Activated CD4-positive, CD25-positive, alpha-beta regulatory T cell (primary cell): Measurements from ENCODE around the gene LSM2.
"Not testable (repeated sequence)": the region's sequence is repeated elsewhere in the genome, so short reads cannot be mapped to it uniquely, and the experiment has no call there.

Experiments used
- DNase-seq, 4 experiments: peaks; one replicate each; lab custom pipeline; 2025; lab: John Stamatoyannopoulos, UW

The LSM2 gene

DNA sequence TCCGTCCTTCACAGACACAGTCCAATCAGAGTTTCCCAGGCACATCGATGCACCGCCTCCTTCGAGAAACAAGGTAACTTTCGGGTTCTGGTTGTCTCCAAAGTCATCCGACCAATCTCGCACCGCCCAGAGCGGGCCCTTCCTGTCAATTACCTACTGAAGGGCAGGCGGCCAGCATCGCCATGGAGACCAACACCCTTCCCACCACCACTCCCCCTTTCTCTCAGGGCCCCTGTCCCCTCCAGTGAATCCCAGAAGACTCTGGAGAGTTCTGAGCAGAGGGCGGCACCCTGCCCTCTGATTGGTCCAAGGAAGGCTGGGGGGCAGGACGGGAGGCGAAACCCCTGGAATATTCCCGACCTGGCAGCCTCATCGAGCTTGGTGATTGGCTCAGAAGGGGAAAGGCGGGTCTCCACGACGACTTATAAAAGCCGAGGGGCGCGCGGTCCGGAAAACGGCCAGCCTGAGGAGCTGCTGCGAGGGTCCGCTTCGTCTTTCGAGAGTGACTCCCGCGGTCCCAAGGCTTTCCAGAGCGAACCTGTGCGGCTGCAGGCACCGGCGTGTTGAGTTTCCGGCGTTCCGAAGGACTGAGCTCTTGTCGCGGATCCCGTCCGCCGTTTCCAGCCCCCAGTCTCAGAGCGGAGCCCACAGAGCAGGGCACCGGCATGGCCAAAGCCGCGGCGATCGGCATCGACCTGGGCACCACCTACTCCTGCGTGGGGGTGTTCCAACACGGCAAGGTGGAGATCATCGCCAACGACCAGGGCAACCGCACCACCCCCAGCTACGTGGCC is 20.7 kb upstream of the LSM2 start, which contains the start of gene HSPA1B:
Gene HSPA1B (plus strand): TSS at position 453 of the 794 bp plus-strand sequence. CDS start 213 bp downstream, at position 666.
- peak; percentile 71 to 93 (median 78) for DNase-seq

DNA sequence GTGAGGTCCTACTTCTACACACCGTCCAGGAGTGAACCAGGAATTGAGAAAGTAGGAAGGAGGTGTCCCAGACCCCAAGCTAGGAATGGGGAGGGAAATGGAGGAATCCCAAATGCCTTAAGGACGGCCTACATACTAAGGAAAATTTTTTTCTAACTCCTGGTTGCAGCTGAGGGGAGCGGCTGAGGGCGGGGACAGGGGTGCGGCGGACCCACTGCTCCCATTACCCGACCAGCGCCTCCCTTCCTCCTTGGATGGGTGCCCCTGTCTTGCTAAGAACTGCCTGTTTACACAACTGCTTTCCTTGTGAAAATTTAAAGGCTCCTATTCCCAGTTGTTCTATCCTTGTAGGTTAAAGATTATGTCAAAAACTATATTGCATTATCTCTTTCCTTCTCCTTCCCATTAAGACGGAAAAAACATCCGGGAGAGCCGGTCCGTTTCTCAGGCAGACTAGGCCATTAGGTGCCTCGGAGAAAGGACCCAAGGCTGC is 20.1 kb upstream of the LSM2 start:
- DNase-seq, result peak in 2 of 4 experiments; percentile 22 to 23

DNA sequence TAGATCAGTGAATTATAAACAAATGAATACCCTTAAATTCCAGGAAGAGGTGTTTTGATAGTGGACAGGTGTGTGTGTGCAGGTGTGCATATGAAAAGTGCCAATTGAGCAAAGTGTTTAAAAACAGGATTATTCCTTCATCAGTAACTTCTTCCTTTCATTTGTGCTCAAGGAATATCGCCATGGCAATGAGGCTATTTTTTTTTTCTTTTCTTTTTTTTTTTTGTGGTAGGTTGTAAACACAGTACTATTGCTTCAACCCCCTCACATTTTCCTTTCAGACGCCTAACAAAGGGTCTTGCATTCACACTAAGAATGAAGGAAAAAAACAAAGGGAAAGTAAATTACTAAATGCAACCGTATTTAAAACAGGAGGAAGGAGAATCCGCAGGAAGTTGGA is 18.8 kb upstream of the LSM2 start:
- no peak for DNase-seq

- DNase-seq, result not testable (repeated sequence)
Observed at GRCh38 chr6:31823592-31824196, 16.9 kb upstream of the LSM2 start.

DNA sequence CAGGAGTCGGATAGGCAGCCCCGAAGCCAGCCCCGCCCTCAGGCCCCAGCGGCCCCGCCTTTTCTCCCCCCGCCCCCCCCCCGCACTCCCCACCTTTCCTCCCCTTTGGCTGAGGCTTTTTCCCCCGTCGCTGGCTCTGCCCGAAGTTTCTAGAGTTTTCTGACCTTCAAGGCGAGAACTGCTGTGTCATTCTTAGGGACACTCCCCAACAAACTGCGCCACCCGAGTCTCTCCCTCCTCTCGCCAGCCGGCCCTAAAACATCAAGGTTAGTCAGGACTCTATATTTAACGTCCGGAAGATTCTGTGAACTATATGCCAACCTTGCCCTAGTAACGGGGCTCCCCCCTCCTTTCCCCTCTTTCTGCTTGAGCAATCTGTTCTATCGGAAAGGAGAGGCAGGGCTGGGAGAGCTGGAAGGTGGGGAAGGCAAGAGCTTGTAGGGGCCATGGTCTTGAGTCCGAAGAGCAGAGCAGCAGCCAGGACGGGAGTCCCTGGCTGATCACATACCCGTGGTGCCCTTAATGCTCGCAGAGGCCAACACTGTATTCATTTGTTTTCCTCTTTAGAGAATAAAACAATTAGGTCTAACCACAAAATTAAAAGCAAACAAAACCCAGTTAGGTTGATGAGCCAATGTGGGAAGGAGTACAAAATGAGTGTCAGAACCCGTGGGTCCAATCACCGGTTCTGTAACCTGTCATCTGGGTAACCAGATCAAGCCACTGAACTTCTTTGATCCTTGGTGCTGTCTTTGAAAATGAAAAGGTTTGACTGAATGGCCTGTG is 15.5 kb upstream of the LSM2 start:
- peak; percentile 29 to 44 (median 34) for DNase-seq

GRCh38 chr6:31821301-31822035 is 14.7 kb upstream of the LSM2 start:
- DNase-seq, result peak in 3 of 4 experiments; percentile 23 to 46 (median 37)

- not testable (repeated sequence) for DNase-seq
Observed at GRCh38 chr6:31820399-31820798, 13.6 kb upstream of the LSM2 start.

- DNase-seq, result no peak
Observed at GRCh38 chr6:31819871-31820299, 13.1 kb upstream of the LSM2 start.

DNA sequence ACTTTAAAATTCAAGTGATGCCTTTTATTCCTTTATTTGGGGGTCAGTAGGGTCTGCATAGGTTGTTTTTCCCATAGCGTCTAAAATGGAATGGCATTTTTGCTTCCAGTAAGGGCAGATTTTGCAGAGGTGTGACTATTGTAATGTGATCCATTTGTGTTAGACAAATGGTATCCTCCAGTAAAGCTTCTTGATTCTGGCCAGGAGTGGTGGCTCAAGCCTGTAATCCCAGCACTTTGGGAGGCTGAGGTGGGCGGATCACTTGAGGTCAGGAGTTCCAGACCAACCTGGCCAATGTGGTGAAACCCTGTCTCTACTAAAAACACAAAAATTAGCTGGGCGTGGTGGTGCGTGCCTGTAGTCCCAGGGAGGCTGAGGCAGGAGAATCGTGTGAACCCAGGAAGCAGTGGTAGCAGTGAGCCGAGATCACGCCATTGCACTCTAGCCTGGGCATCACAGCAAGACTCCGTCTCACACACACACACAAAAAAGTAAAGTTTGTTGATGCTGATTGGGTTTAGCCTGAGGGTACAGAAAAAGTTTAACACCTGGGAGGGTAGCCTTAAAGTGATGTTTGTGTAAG is 11.3 kb upstream of the LSM2 start:
- not testable (repeated sequence) for DNase-seq

DNA sequence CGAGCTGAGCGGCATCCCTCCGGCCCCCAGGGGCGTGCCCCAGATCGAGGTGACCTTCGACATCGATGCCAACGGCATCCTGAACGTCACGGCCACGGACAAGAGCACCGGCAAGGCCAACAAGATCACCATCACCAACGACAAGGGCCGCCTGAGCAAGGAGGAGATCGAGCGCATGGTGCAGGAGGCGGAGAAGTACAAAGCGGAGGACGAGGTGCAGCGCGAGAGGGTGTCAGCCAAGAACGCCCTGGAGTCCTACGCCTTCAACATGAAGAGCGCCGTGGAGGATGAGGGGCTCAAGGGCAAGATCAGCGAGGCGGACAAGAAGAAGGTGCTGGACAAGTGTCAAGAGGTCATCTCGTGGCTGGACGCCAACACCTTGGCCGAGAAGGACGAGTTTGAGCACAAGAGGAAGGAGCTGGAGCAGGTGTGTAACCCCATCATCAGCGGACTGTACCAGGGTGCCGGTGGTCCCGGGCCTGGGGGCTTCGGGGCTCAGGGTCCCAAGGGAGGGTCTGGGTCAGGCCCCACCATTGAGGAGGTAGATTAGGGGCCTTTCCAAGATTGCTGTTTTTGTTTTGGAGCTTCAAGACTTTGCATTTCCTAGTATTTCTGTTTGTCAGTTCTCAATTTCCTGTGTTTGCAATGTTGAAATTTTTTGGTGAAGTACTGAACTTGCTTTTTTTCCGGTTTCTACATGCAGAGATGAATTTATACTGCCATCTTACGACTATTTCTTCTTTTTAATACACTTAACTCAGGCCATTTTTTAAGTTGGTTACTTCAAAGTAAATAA is 10.6 kb upstream of the LSM2 start:
- DNase-seq, result not testable (repeated sequence)

GRCh38 chr6:31815025-31815838 is 8.5 kb upstream of the LSM2 start, which contains the start of the genes HSPA1A and HSPA1L:
TSS of gene HSPA1A (plus strand) at chr6:31815543. CDS start at chr6:31815757, 214 bp downstream.
TSS of gene HSPA1L (minus strand) at chr6:31815283. CDS start at chr6:31811972, 3,311 bp downstream.
- peak in 2 of 4 experiments; percentile 22 to 40 for DNase-seq

- DNase-seq, result peak; percentile 20 to 49 (median 36)
Observed at GRCh38 chr6:31814677-31815024, 7.9 kb upstream of the LSM2 start.

- DNase-seq, result no peak
Observed at GRCh38 chr6:31813465-31813849, 6.7 kb upstream of the LSM2 start.

DNA sequence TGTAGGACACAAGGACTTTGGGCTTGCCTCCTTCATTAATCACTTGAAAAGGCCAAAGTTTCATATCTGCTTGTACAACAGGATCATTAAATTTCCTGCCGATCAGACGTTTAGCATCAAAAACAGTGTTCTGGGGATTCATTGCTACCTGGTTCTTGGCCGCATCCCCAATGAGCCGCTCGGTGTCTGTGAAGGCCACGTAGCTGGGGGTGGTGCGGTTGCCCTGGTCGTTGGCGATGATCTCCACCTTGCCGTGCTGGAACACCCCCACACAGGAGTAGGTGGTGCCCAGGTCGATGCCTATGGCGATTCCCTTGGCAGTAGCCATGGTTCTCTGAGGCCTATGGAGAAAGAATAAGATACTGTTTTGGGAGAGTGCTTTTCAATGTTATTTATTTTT is 4.9 kb upstream of the LSM2 start:
- DNase-seq, result no peak

GRCh38 chr6:31808599-31808998 is 1.8 kb upstream of the LSM2 start:
- DNase-seq, result not testable (repeated sequence)

DNA sequence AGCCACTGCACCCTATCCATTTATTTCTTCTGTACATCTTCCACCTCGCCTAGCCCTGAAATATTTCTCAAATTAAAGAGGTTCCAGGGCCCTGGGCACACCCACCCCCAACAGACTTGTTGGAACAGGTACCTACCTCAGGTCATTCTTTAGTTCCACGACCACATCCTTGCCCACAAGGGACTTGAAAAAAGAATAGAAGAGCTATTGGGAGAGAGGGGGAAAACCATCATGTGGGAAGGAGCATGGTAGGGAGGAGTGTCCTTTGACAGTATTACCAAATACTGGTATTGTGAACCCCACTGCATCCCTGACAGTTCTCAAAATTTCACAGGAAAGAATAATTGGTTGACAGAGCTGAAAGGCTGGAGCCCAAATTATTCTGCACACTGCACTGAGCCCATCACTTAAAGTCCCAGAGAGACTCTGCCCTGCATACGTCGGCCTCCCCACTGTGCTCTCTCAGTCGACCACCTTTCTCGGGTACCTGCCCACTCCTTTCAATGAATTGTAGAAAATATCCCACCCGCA is 762 bp downstream of the LSM2 start:
- DNase-seq, result no peak

- not testable (repeated sequence) for DNase-seq
Observed at GRCh38 chr6:31801031-31801927, 5.5 kb downstream of the LSM2 start.

- DNase-seq, result no peak
Observed at GRCh38 chr6:31799781-31800180, 7.0 kb downstream of the LSM2 start.
